NCI-H2107 (cell line): ENCODE data around the gene SYT6.
"Not testable (repeated sequence)": the region's sequence is repeated elsewhere in the genome, so short reads cannot be mapped to it uniquely, and the experiment has no call there.

Experiments used
- DNase-seq: peaks from one replicate; lab custom pipeline; 2025; lab: John Stamatoyannopoulos, UW

Gene SYT6

DNA sequence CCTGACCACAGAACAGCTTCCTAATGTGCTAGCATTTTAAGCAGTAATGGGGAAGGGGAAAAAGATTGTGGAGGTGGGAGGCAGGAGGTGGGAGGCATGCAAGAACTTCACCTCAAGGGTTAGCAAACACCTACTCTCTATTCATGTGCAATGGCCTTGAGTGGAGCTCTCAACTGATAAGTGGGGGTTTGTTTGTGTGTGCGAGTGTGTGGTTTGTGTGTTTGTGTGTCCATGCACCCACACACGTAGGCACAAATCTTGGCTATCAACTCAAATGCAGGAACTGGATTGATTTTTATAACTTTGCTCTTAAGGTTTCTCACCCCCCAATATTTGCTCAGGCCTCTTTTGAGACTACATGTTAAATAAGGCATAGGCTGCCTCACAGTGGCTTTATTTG lies 78.6 kb downstream of the SYT6 start:
- DNase-seq: no peak

DNA sequence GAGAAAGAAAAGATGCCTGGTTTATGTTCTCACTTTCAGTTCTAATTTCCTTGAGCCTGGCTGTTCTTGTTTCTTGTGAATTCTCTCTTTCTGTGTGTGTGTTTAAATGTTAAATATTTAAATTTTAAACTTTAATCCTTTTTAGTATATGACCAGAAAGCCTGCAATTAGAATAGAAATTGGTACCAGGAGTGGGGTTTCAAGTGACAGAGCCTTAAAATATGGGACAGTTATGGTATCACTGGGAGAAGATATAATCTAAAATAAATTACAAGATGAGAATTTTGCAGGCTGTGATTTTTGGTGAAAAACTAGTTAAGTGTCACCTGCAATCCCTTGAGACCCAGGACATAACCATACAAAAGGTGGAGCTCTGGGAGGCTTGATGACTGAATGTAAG lies 81.4 kb downstream of the SYT6 start:
- no peak for DNase-seq

DNA sequence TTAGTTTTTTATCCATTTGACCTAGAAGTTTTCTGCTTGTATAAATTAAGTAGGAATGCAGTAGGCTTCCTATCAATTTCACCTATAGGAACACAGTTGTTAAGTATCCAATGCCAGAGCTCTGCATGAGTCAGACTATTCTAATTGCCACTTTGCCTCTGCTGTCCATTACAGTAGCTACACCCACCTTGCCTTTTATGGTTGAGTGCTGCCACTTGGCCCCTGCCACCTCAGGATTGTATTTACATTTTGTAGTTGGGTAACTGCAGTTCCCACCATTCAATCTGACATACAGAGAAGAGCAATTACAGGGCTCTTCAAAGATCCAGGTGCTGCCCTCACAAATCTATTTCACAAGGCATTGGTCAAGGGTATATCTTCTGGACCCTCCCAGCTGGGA lies 83.9 kb downstream of the SYT6 start:
- not testable (repeated sequence) for DNase-seq

DNA sequence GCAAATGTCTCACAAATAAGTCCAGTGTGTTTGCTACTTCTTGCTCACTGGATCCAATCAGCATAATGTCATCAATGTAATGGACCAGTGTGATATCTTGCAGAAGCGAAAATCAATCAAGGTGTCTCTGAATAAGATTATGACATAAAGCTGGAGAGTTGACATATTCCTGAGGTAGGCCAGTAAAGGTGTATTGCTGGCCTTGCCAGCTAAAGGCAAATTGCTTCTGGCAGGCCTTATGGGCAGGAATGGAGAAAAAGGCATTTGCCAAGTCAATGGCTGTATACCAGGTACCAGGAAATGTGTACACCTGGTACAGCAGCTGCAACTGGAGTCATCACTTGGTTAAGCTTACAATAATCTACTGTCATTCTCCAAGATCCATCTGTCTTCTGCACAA lies 85.0 kb downstream of the SYT6 start:
- DNase-seq: not testable (repeated sequence)

DNA sequence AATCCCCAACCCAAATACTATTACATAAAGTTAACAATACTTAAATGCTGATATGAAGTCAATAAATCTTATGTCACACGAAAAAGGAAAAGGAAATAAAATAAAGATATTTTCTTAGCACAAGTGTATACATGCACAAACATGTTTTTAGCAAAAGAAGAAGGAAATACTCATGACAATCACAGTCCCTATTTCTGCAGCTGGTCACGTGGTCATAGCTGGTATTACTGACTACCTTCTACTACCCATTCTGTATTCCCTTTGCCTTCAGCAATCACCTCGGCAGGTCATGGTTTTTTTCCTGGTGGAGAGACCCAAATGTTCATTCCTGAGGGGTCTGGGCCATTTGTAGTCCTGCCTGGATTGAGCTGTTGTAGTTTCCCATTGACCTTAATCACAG lies 88.0 kb downstream of the SYT6 start:
- DNase-seq: not testable (repeated sequence)

DNA sequence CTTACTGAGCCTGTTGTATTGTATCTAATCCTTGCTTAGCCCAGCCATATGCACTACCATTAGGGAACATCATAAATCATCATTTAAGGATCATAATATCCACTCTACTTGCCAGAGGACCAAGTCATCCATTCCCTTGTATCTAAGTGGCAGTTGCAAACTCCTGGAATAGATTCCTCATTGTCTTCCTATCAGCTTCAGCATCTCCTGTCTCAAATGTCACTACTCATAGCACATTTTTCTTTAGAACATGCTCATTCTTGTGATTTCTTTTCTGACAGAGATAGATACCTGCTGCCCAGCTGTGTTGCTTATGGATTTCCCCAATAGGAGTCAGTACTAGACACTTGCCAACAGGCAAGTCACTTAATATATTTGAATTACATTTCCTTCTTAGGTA lies 90.1 kb downstream of the SYT6 start:
- DNase-seq: no peak

DNA sequence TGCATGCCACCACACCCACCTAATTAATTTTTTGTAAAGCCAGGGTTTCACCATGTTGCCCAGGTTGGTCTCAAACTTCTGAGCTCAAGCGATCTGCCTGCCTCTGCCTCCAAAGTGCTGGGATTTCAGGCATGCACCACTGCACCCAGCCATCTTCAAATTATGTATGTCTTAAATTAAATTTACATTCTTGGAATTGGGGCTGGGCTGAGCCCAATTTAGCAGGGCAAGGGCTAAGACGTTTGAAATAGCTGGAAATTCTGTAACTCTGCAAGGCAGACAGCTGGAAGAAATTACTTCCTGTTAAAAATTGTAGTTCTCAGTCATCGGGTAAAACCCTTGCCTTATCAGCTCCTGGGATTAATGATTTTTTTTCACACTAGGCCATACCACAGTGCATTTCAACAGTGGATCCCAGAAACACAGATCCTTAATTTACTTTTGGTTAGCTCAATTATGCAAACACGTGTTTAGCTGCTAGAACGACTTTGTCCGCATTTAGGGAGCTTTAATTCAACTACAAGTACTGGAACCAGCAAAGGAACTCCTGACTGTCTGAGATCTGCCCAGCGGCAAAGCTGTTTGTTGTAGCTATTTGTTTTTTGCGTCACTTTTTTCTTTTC lies 91.1 kb downstream of the SYT6 start:
- DNase-seq: no peak

DNA sequence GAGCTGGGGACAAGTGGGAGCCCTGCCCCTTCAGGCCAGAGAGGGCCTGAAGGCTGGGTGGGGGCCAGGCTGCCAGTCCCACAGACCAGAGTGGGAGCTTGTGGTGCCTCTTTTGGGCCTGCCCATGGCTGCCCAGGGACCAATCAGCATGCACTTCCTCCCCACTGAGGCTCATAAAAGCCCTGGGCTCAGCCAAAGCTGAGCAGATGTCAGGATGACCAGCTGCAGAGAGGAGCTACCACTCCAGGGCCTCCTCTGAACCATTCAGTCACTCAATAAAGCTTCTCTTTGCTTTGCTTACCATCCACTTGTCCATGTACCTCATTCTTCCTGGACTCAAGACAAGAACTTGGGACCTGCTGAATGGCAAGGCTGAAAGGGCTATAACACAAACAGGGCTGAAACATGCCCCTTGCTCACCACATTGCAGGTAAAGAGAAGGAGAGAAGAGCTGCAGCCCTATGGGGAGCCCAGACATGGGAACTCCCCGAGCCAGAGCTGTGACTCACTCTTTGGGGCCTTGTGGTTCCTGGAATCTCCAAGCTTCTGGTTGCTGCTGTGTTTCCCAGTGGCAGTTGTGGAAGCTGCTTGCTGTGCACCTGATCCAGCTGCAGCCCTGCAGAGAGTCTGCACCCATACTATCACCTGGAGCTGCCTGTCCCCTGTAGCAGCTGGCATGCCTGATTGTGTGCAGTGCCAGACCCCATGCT lies 92.4 kb downstream of the SYT6 start:
- DNase-seq: no peak

DNA sequence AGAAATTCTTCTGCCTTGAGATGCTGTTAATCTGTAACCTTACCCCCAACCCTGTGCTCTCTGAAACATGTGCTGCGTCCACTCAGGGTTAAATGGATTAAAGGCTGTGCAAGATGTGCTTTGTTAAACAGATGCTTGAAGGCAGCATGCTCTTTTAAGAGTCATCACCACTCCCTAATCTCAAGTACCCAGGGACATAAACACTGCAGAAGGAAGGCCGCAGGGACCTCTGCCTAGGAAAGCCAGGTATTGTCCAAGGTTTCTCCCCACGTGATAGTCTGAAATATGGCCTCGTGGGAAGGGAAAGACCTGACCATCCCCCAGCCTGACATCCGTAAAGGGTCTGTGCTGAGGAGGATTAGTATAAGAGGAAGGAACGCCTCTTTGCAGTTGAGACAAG lies 95.4 kb downstream of the SYT6 start:
- DNase-seq: not testable (repeated sequence)

DNA sequence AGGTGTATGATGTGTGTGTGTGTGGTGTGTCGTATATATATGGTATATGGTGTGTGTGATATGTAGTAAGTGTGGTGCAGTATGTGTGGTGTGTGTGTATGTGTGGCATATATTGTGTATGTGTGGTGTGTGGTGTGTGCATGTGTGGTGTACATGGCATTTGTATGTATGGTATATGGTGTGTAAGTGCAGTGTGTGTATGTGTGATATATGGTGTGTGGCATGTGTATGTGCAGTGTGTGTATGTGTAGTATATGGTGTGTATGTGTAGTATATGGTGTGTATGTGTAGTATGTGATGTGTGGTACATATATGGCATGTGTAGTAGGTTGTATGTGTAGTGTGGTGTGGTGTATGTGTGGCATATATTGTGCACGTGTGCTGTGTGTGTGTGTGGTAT lies 99.5 kb downstream of the SYT6 start:
- no peak for DNase-seq

DNA sequence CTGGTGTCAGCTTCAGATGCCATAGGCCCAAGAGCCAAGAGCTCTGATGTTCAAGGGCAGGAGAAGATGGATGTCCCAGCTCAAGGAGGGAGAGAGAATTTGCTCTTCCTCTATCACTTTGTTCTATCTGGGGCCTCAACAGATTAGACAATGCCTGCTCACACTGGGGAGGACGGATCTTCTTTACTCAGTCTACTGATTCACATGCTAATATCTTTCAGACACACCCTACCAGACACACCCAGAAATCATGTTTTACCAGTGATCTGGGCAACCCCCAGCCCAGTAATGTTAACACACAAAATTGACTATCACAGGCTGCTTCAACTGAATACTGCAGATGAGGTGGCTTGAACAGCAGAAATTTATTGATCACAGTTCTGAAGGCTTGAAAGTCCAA lies 105.4 kb downstream of the SYT6 start:
- no peak for DNase-seq

DNA sequence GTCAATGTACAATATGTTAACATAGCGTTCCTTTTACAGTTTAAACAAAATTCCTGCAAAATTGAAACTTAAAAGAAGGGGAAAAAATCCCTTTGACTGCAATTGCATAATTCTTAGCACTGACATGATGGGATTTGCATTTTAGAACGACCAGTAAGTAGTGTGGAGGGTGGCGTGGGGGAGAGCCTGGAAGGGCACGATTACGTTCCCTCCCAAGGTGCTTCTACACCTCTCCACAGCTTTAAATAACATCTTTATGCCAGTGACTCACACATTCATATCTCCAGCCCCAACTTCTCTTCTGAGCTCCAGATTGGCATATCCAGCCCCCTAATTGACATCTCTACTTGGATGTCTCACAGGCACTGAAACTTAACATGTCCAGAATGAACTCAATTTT lies 110.1 kb downstream of the SYT6 start:
- DNase-seq: no peak

DNA sequence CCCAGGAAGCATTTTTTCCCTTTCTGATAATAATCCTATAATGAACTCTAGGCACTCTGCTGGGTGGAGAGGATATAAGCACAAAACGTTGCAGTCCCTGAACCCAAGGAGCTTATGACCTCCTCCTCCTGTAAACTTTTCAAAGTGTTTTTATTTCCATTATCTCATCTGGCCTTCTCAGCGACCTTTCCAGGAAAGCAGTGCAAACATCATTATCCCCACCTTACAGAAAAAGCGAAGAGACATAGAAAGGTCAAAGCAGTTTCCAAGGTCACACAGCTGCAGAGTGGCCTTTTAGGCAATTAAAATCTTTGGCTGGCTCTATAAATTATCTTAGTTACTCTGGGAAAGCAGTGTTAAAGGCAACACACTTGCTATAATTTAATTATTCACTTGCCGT lies 110.6 kb downstream of the SYT6 start:
- DNase-seq: no peak

DNA sequence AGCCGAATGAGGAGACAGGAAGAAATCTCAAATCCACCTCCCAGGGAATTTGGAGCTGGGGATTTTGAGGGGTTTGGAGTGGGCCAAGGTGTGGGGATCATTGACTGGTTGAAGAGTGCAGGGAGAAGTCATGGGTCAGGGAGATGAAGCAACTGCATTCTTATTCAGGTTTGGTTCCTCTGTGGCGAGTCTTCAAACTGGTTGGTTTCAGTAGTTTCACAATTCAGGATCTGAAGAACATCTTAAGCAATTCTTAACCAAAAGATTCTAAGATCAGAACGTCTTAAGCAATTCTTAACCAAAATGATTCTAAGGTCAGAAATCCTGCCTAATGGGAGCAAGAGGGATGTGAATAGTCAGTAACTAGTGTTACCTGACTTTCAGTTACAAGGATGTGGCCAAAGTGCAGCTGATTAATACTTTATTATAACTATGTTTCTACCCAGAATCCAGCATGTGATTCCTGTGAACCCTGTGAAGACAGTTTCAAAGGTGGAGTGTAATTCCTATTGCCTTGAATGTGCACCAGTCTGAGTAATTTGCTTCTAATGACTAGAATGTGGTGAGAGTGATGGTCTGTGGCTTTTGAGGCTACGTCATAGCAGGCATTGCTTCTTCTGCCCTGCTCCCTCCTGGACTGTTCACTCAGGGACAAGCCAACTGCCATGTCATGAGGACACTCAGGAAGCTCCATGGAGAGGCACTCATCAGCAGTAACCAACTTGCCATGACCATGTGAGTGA lies 113.2 kb downstream of the SYT6 start:
- DNase-seq: no peak
